ENCODE results near the gene PDLIM3. TPM values are rescaled to one million over a fixed set of nuclear protein-coding genes. Genes with fewer than 3 reads are reported as not detected.

The PDLIM3 gene
- total RNA-seq, 4 donors from 2014 or later, result 15.1 to 73.0 (median 45.2) TPM

GRCh38 chr4:185540040-185540439 lies 4.7 kb upstream of the PDLIM3 start:
- Histone ChIP-seq H3K4me3 (no peak overlapping the region), H3K36me3 (no peaks in the 10 kb centered on the region), H3K27ac (no peak overlapping the region), H3K27me3 (peaks cover 0 to 5% of the 10 kb centered on the region in 2 donors), H3K4me1 (peaks cover 0 to 4% (median 2%) of the 10 kb centered on the region in 4 donors), H3K9me3 (no peaks in the 10 kb centered on the region)
- DNase-seq, result no peak
- TF ChIP-seq POLR2A (IDR thresholded peaks at IDR 0.05) (no peak), CTCF (IDR thresholded peaks at IDR 0.05) (no peak)

DNA sequence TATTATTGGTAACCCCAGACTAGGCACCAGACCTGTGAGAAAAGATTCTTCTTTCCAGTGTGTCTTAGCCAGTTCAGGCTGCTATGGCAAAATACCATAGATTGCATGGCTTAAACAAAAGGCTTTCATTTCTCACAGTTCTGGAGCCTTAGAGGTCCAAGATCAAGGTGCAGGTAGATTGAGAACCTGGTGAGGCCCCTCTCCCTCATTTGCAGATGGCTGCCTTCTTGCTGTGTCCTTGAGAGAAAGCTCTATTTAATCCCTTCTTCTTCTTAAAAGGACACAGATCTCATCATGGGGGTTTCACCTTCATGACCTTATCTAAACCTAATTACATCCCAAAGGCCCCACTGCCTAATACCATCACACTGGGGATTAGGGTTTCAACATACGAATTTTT lies 3.5 kb upstream of the PDLIM3 start:
- H3K4me3 ChIP-seq, result no peak overlapping the region
- no peak overlapping the region for H3K27ac ChIP-seq
- DNase-seq, result no peak
- H3K9me3 ChIP-seq, result no peaks in the 10 kb centered on the region
- TF ChIP-seq POLR2A (IDR thresholded peaks at IDR 0.05) (no peak), CTCF (IDR thresholded peaks at IDR 0.05) (no peak)
- H3K36me3 ChIP-seq, result no peaks in the 10 kb centered on the region
- H3K4me1 ChIP-seq, result peaks cover 0 to 10% (median 3%) of the 10 kb centered on the region in 4 donors
- H3K27me3 ChIP-seq, result peaks cover 0 to 9% of the 10 kb centered on the region in 2 donors

- Histone ChIP-seq H3K36me3 (no peaks in the 10 kb centered on the region), H3K4me1 (peaks cover 0 to 10% (median 3%) of the 10 kb centered on the region in 4 donors), H3K9me3 (no peaks in the 10 kb centered on the region), H3K27me3 (peaks cover 0 to 9% of the 10 kb centered on the region in 2 donors), H3K27ac (peak overlapping the region in 2 of 4 donors; percentile 39 to 96), H3K4me3 (no peak overlapping the region)
- no peak for TF ChIP-seq POLR2A (IDR thresholded peaks at IDR 0.05)
- TF ChIP-seq CTCF (IDR thresholded peaks at IDR 0.05), result no peak
- DNase-seq, result peak in 1 of 3 donors; percentile 56
These were observed 1.1 kb upstream of the PDLIM3 start for GRCh38 chr4:185536411-185536709.

DNA sequence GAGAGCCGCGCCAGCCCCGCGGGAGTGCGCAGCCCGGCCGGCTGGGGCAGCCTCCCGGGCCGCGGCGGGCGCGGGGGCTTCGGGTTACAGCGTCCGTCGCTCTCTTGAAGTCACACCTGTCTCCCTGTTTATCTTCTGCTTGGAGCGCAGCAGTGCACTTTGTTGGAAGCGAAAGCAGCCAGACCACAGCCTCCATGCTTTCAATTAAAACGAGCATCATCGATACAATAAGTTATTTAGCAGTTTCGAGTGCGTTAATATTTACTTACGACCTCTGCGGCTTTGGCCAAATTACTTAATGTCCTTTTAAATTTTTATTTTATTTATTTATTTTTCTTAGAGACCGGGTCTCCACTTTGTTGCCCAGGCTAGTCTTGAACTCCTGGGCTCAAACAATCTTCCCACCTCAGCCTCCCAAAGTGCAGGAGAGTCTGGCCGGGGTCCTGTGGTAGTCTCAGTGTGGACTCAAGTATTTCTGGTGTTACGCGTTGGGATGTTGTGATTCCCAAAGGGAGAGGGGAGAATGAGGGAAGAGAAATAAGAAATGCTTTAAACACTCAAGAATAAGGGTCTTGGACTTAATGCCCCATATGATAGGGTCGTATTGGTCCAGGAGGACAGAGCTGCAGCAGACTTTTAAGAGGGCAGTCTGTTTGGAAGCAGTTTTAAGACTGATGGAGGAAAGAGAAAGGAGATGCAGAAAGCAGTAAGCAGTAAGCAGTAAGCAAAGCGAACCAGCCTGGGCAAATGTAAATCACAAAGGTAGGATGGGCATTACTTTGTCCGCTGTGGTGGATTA lies 504 bp upstream of the PDLIM3 start:
- no peak for DNase-seq
- peak overlapping the region; percentile 67 to 96 (median 83) for H3K27ac ChIP-seq
- peaks cover 0 to 9% of the 10 kb centered on the region in 2 donors for H3K27me3 ChIP-seq
- peak overlapping the region; percentile 32 to 66 (median 52) for H3K4me3 ChIP-seq
- no peaks in the 10 kb centered on the region for H3K9me3 ChIP-seq
- no peak for TF ChIP-seq CTCF (IDR thresholded peaks at IDR 0.05)
- peak in 1 of 2 donors; percentile 2 for TF ChIP-seq POLR2A (IDR thresholded peaks at IDR 0.05)
- no peaks in the 10 kb centered on the region for H3K36me3 ChIP-seq
- H3K4me1 ChIP-seq, result peaks cover 0 to 10% (median 3%) of the 10 kb centered on the region in 4 donors

- Histone ChIP-seq H3K4me3 (peak overlapping the region; percentile 32 to 66 (median 52)), H3K36me3 (no peaks in the 10 kb centered on the region), H3K9me3 (no peaks in the 10 kb centered on the region), H3K27me3 (peaks cover 0 to 9% of the 10 kb centered on the region in 2 donors), H3K27ac (peak overlapping the region; percentile 67 to 96 (median 83)), H3K4me1 (peaks cover 0 to 10% (median 3%) of the 10 kb centered on the region in 4 donors)
- no peak for DNase-seq
- TF ChIP-seq POLR2A (IDR thresholded peaks at IDR 0.05) (no peak), CTCF (IDR thresholded peaks at IDR 0.05) (no peak)
These were observed 819 bp downstream of the PDLIM3 start for GRCh38 chr4:185534511-185534865.
